AG04449 (cell line): ENCODE measurements around the gene GDPD5.

Experiments
- CTCF ChIA-PET: fragments of 350-600 bp; formaldehyde crosslinking; extraction: SDS; loops from one replicate; lab custom pipeline; 2021; ENCODE audit warnings: antibody characterized with exemption; lab: Yijun Ruan, JAX
- POLR2A ChIA-PET: fragments of 400-600, 350-600 bp; formaldehyde crosslinking; extraction: SDS; loops from one replicate; lab custom pipeline; 2020; ENCODE audit warnings: antibody characterized with exemption, inconsistent platforms; lab: Yijun Ruan, JAX
- DNase-seq: peaks from one replicate; pipeline ENCODE4 v3.0.0-alpha.2; 2010; ENCODE audit warnings: low read depth, low spot score
- H3K4me3 ChIP-seq: 2 replicates; pipeline ENCODE4 v1.5.1; 2011; ENCODE audit warnings: low read depth, mild to moderate bottlenecking, control low read depth, low read length
- CTCF ChIP-seq: IDR thresholded peaks from one replicate; pipeline ENCODE4 v1.5.1; 2011; ENCODE audit warnings: mild to moderate bottlenecking, moderate library complexity, low read length, control low read depth, inconsistent platforms; ENCODE audit not compliant: insufficient read depth; ENCODE audit errors: missing control alignments

The GDPD5 gene

DNA sequence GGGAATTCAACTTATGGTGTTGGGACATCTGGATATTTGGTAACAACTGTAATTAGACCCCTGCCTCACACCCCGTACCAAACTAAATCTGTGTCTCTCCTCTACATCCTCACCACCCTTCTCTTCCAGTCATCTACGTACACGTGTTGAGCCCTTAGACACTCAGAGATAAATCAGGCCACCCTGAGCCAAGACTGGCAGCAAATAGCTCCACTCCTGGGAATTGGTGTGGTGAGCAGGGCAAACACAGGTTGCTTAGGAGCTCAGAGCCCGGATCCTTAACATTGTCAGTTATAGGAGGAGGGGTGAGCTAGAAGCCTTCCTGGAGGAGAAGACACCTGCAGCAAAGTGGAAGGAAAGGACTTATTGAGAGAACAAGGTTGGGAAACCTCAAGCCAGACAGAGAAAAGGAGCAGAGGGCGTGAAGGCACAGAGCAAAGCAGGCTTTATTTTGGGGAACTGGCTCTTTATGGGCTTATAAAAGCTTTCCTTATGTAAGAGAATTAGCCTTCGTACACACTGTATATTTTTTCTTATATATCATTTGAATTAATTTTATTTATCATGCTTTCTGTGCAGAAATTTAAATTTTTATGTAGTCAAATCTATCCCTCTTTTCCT lies 55.8 kb downstream of the GDPD5 start:
- ChIA-PET CTCF (interaction anchor here (1.0 kb wide), 2 partner anchors 15 to 24 kb away, joined by 4 read pairs; no protein-coding TSS in a partner anchor), POLR2A (interaction anchor here (0.6 kb wide), 1 partner anchor 32 kb away, joined by 3 read pairs; no protein-coding TSS in a partner anchor)
- H3K4me3 ChIP-seq: no peak overlapping the region
- no peak for TF ChIP-seq CTCF
- no peak for DNase-seq

DNA sequence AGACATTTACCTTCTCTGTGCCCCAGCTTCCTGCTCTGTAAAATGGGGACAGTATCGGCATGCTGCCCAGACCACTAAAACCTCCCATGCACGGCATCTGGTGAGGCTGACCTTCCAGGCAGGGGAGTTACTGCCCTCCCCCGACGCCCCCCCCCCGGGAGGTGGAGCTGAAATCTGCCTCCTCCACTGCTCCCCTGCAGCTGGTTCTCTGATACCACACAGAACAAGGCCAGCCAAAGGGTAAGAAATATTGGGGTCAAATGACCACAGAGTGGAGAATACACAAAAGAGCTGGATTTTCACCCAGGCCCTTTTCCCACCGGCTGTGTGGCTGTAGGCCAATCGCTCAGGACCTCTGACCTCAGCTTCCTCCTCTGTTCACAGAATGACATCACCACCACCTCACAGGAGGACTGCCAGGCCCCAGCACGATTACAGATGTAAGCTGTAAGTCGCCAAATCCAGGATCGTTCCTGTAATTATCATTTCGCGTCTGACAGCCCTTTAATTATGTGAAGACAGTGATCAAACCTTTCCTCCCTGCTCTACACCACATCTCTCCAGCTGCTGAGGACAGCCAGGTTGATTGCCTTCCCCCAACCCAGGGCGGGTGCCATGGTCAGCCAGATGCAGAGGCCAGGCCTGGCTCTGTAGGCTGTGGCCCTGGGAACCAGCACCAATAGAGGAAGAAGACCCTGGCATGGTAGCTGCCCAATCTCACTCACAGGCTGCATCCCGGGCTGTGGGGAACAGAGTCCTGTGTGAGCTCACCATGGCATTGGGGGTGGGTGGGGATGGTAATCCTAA lies 57.0 kb downstream of the GDPD5 start:
- no peak overlapping the region for H3K4me3 ChIP-seq
- CTCF ChIA-PET: interaction anchor here (0.7 to 4.0 kb wide), 4 partner anchors 14 to 64 kb away, joined by 3 to 14 read pairs (median 4); partner anchors contain the start of gene GDPD5
- no peak for DNase-seq
- TF ChIP-seq CTCF: no peak
- POLR2A ChIA-PET: interaction anchor here (0.6 kb wide), 1 partner anchor 33 kb away, joined by 3 read pairs; no protein-coding TSS in a partner anchor

GRCh38 chr11:75467881-75468280 lies 57.9 kb downstream of the GDPD5 start:
- ChIA-PET POLR2A (no interaction called here), CTCF (interaction anchor here (0.7 to 4.0 kb wide), 4 partner anchors 10 to 64 kb away, joined by 3 to 14 read pairs (median 5); no protein-coding TSS in a partner anchor)
- TF ChIP-seq CTCF: no peak
- H3K4me3 ChIP-seq: no peak overlapping the region
- no peak for DNase-seq

DNA sequence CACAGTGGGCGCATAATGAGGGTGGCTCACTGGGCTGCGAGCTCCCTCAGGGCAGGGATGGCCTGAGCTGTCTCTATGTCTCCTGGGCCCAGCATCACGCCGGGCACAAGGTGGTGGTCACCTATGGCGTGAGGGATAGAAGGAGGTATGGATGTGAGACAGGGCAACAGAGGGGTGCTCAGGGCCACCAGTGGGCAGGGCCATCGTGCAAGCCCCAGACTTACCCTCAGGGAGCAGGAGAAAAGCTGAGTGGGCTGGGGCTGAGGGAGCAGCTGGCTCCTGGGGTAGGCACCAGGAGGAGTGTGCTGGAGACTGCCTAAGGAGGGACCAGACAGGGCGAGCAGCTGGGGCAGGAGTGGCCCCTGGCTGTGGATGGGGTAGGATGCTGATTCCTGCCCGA lies 58.4 kb downstream of the GDPD5 start:
- TF ChIP-seq CTCF: no peak
- DNase-seq: no peak
- no peak overlapping the region for H3K4me3 ChIP-seq
- ChIA-PET POLR2A (no interaction called here), CTCF (interaction anchor here (0.7 to 4.0 kb wide), 4 partner anchors 10 to 65 kb away, joined by 3 to 14 read pairs (median 5); no protein-coding TSS in a partner anchor)

GRCh38 chr11:75465701-75466531 lies 59.8 kb downstream of the GDPD5 start:
- CTCF ChIA-PET: interaction anchor here (0.9 to 4.0 kb wide), 8 partner anchors 9 to 66 kb away, joined by 3 to 14 read pairs (median 4); no protein-coding TSS in a partner anchor
- no peak overlapping the region for H3K4me3 ChIP-seq
- TF ChIP-seq CTCF: no peak
- POLR2A ChIA-PET: no interaction called here
- peak; percentile 21 for DNase-seq
